Measurements from ENCODE around the gene TPSAB1. TPM values are rescaled to one million over a fixed set of nuclear protein-coding genes. Genes with fewer than 3 reads are reported as not detected.

The TPSAB1 gene
- total RNA-seq, 1 experiment from 2014 or later: 22.9 TPM

DNA sequence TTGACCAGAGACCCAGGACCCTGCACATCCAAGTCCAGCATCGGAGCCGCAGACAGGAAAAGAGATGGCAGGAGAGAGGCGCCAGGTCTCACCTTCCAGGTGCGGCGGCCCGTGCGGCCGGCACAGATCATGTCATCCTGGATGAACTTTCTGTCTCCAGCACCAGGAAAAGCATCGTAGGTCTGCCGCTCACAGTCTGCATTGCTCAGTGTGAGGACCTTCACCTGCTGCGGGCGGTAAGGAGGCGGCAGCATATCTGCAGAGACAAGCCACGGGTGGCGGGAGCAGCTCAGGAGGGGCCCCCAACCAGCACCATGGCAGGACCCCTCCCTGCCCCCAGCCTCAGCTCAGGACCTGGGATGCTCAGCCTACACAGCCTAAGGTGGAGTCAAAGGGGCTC is 33.3 kb downstream of the TPSAB1 start:
- ChIA-PET CTCF (no interaction called here), POLR2A (ENCODE audit: low non-redundant PET) (no interaction called here)
- TF ChIP-seq EZH2 (IDR thresholded peaks at IDR 0.05; ENCODE audit: borderline replicate concordance, low read depth, low read length, poor library complexity, severe bottlenecking): no peak
- TF ChIP-seq, protein P1, sequence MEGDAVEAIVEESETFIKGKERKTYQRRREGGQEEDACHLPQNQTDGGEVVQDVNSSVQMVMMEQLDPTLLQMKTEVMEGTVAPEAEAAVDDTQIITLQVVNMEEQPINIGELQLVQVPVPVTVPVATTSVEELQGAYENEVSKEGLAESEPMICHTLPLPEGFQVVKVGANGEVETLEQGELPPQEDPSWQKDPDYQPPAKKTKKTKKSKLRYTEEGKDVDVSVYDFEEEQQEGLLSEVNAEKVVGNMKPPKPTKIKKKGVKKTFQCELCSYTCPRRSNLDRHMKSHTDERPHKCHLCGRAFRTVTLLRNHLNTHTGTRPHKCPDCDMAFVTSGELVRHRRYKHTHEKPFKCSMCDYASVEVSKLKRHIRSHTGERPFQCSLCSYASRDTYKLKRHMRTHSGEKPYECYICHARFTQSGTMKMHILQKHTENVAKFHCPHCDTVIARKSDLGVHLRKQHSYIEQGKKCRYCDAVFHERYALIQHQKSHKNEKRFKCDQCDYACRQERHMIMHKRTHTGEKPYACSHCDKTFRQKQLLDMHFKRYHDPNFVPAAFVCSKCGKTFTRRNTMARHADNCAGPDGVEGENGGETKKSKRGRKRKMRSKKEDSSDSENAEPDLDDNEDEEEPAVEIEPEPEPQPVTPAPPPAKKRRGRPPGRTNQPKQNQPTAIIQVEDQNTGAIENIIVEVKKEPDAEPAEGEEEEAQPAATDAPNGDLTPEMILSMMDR (conservative IDR thresholded peaks at IDR 0.05; ENCODE audit: low read depth, low read length): no peak
- no peak for DNase-seq (ENCODE audit: low spot score)
- no peaks in the 10 kb centered on the region for H3K27me3 ChIP-seq (replicated peaks; ENCODE audit: insufficient read depth, low read depth, low read length, poor library complexity)
- H3K9me3 ChIP-seq (ENCODE audit: low read depth, low read length, poor library complexity, severe bottlenecking): no peaks in the 10 kb centered on the region
- H3K4me3 ChIP-seq (ENCODE audit: low read depth, low read length, poor library complexity, severe bottlenecking): no peak overlapping the region
- peaks cover 25% of the 10 kb centered on the region for H3K4me1 ChIP-seq (ENCODE audit: insufficient read depth, low read length, poor library complexity, severe bottlenecking)
- intact Hi-C loops (cut with micrococcal nuclease; ENCODE audit: unreplicated experiment): no loop called here
- no peaks in the 10 kb centered on the region for H3K36me3 ChIP-seq (ENCODE audit: insufficient read depth, low read length, poor library complexity, severe bottlenecking)
- H3K27ac ChIP-seq (ENCODE audit: low read depth, low read length, poor library complexity, severe bottlenecking): no peak overlapping the region
- BruUV-seq (replicated peaks): no TSS peak

DNA sequence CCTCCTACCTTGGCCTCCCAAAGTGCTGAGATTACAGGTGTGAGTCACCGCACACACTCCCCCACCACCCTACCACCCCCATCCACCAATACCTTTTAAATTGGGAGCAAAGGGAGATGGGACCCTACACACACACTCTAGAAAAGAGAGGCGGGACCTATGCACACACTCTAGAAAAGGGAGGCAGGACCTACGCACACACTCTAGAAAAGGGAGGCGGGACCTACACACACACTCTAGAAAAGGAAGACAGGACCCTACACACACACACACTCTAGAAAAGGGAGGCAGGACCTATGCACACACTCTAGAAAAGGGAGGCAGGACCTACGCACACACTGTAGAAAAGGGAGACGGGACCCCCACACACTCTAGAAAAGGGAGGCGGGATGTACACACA is 34.3 kb downstream of the TPSAB1 start:
- no peak overlapping the region for H3K4me3 ChIP-seq (ENCODE audit: low read depth, low read length, poor library complexity, severe bottlenecking)
- H3K4me1 ChIP-seq (ENCODE audit: insufficient read depth, low read length, poor library complexity, severe bottlenecking): peaks cover 28% of the 10 kb centered on the region
- ChIA-PET POLR2A (ENCODE audit: low non-redundant PET) (no interaction called here), CTCF (no interaction called here)
- H3K9me3 ChIP-seq (ENCODE audit: low read depth, low read length, poor library complexity, severe bottlenecking): no peaks in the 10 kb centered on the region
- BruUV-seq (replicated peaks): no TSS peak
- H3K27me3 ChIP-seq (replicated peaks; ENCODE audit: insufficient read depth, low read depth, low read length, poor library complexity): no peaks in the 10 kb centered on the region
- no peak for DNase-seq (ENCODE audit: low spot score)
- intact Hi-C loops (cut with micrococcal nuclease; ENCODE audit: unreplicated experiment): no loop called here
- no peak overlapping the region for H3K27ac ChIP-seq (ENCODE audit: low read depth, low read length, poor library complexity, severe bottlenecking)
- H3K36me3 ChIP-seq (ENCODE audit: insufficient read depth, low read length, poor library complexity, severe bottlenecking): no peaks in the 10 kb centered on the region
- TF ChIP-seq EZH2 (IDR thresholded peaks at IDR 0.05; ENCODE audit: borderline replicate concordance, low read depth, low read length, poor library complexity, severe bottlenecking): no peak
- TF ChIP-seq, protein P1 (conservative IDR thresholded peaks at IDR 0.05; ENCODE audit: low read depth, low read length): no peak

DNA sequence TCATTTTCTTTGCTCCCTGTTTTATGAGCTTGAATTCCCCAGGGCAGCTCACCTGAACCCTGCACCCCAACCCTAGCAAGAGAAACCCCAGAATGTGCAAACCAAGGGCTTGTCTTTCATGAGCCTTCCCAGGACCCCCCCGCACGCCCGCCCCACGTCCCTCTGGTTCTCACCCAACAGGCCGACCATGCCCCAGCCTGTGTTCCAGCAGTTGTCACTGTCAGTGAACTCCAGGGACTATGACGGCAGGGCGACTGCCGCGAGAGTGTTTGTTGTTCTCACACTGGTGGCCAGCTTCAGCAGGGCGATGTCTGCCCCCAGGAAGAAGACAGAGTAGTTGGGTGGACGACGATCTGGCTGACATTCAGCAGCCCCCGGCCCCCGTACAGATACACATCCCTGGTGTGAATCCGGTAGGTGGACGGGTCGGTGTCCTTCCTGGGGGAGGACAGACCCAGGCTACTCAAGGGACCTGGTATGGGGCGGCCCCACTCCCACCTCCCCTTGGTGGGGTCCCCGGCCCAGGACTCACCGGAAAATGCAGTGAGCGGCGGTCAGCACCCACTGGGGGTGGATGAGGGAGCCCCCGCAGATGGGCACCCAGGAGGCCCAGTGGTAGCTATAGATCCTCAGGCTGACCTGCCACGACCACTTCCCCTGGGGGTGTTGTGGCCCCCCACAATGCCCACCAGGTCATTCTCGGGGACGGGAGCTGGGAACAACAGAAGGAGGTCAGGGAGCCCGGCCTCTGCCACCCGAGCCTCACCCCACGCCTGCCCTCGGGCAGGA is 35.5 kb downstream of the TPSAB1 start:
- intact Hi-C loops (cut with micrococcal nuclease; ENCODE audit: unreplicated experiment): no loop called here
- CTCF ChIA-PET: no interaction called here
- no peak for DNase-seq (ENCODE audit: low spot score)
- no peaks in the 10 kb centered on the region for H3K9me3 ChIP-seq (ENCODE audit: low read depth, low read length, poor library complexity, severe bottlenecking)
- TF ChIP-seq, protein P1 (conservative IDR thresholded peaks at IDR 0.05; ENCODE audit: low read depth, low read length): no peak
- no peak for TF ChIP-seq EZH2 (IDR thresholded peaks at IDR 0.05; ENCODE audit: borderline replicate concordance, low read depth, low read length, poor library complexity, severe bottlenecking)
- H3K4me3 ChIP-seq (ENCODE audit: low read depth, low read length, poor library complexity, severe bottlenecking): no peak overlapping the region
- H3K4me1 ChIP-seq (ENCODE audit: insufficient read depth, low read length, poor library complexity, severe bottlenecking): peaks cover 26% of the 10 kb centered on the region
- no TSS peak for BruUV-seq (replicated peaks)
- no peak overlapping the region for H3K27ac ChIP-seq (ENCODE audit: low read depth, low read length, poor library complexity, severe bottlenecking)
- POLR2A ChIA-PET (ENCODE audit: low non-redundant PET): no interaction called here
- H3K36me3 ChIP-seq (ENCODE audit: insufficient read depth, low read length, poor library complexity, severe bottlenecking): no peaks in the 10 kb centered on the region
- H3K27me3 ChIP-seq (replicated peaks; ENCODE audit: insufficient read depth, low read depth, low read length, poor library complexity): no peaks in the 10 kb centered on the region

Measured in A673 (cell line).